Measurements from ENCODE around the gene CTXND2.
A peak's percentile ranks its signal among the peaks of the same experiment; 100 is the strongest.
"Not testable (repeated sequence)": the region's sequence is repeated elsewhere in the genome, so short reads cannot be mapped to it uniquely, and the experiment has no call there.

Gene CTXND2

DNA sequence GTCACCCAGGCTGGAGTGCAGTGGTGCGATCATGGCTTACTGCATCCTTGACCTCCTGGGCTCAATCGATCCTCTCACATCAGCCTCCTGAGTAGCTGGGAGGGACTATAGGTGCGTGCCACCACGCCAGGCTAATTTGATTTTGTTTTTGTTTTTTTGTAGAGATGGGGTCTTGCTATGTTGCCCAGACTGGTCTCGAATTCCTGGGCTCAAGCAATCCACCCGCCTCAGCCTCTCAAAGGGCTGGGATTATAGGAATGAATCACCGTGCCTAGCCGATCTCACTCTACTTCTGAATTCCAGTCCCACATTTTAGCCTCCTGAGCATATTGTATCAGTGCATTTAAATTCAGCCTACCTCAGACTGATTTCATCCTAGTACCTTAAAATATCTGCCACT lies 1.8 kb downstream of the CTXND2 start:
- DNase-seq (ENCODE audit: insufficient read length, low spot score) (no peak), FAIRE-seq (no peak)
- TF ChIP-seq SPI1 (IDR thresholded peaks at IDR 0.05; ENCODE audit: low read depth, low read length): no peak
- no peak for TF ChIP-seq TAF1 (IDR thresholded peaks at IDR 0.05; ENCODE audit: low read depth, low read length)
- TF ChIP-seq POLR2AphosphoS5 (IDR thresholded peaks at IDR 0.05; ENCODE audit: low read depth, low read length): no peak
- no peak for TF ChIP-seq POLR2A (IDR thresholded peaks at IDR 0.05; ENCODE audit: low read depth, low read length)
- no peak for TF ChIP-seq POU2F2 (IDR thresholded peaks at IDR 0.05; ENCODE audit: low read depth, low read length)
- TF ChIP-seq PAX5 (IDR thresholded peaks at IDR 0.05; ENCODE audit: insufficient read depth, low read length, severe bottlenecking): no peak

GRCh38 chr1:150890033-150890416 lies 3.1 kb downstream of the CTXND2 start:
- TF ChIP-seq POLR2A (IDR thresholded peaks at IDR 0.05; ENCODE audit: low read depth, low read length): no peak
- FAIRE-seq (peak; percentile 83), DNase-seq (ENCODE audit: insufficient read length, low spot score) (no peak)

DNA sequence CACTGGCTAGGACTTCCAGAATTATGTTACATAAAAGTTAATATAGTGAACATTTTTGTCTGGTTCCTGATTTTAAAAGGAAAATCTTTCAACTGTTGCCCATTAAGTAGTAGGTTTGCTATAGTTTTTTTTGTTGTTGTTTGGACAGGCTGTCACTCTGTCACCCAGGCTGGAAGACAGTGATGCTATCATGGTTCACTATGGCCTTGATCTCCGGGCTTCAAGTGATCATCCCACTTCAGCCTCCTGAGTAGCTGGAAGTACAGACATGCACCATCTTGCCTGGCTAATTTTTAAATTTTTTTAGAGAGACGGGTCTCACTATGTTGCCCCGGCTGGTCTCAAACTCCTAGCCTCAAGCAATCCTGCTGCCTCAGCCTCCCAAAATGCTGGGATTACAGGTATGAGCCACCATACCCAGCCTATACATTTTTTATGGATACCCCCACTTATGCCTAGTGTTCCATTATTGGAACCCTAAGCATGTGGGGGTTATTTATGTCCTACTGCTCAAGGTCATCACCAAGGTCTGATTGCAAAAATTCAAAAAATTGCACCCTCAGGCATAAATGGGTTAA lies 6.5 kb downstream of the CTXND2 start:
- FAIRE-seq: no peak
- TF ChIP-seq POLR2A (IDR thresholded peaks at IDR 0.05; ENCODE audit: low read depth, low read length) (no peak), PAX5 (IDR thresholded peaks at IDR 0.05; ENCODE audit: insufficient read depth, low read length, severe bottlenecking) (no peak), SPI1 (IDR thresholded peaks at IDR 0.05; ENCODE audit: low read depth, low read length) (no peak), TAF1 (IDR thresholded peaks at IDR 0.05; ENCODE audit: low read depth, low read length) (no peak), POU2F2 (IDR thresholded peaks at IDR 0.05; ENCODE audit: low read depth, low read length) (no peak), POLR2AphosphoS5 (IDR thresholded peaks at IDR 0.05; ENCODE audit: low read depth, low read length) (no peak)
- no peak for DNase-seq (ENCODE audit: insufficient read length, low spot score)

DNA sequence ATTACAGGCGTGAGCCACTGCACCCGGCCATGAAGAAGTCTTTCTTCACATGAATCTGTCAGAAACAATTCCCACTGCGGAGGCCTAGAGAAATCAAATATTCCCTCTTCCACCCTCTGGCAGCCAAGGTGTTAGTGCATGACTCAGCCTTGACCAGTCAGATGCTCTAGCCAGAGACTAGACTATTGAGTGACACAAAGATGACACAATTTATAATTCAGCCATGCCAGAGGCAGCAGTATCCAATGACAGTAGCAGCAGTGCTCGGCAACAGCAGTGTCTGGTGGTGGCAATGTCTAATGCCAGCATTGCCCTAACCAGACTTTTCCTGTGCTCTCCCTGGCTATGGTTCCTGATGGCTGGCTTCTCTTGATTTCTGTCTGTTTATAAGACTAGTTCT lies 8.7 kb downstream of the CTXND2 start:
- TF ChIP-seq POLR2AphosphoS5 (IDR thresholded peaks at IDR 0.05; ENCODE audit: low read depth, low read length) (no peak), PAX5 (IDR thresholded peaks at IDR 0.05; ENCODE audit: insufficient read depth, low read length, severe bottlenecking) (no peak), POU2F2 (IDR thresholded peaks at IDR 0.05; ENCODE audit: low read depth, low read length) (no peak), TAF1 (IDR thresholded peaks at IDR 0.05; ENCODE audit: low read depth, low read length) (no peak), POLR2A (IDR thresholded peaks at IDR 0.05; ENCODE audit: low read depth, low read length) (no peak), SPI1 (IDR thresholded peaks at IDR 0.05; ENCODE audit: low read depth, low read length) (no peak)
- DNase-seq (ENCODE audit: insufficient read length, low spot score) (no peak), FAIRE-seq (peak; percentile 9)

- not testable (repeated sequence) for FAIRE-seq; DNase-seq (ENCODE audit: insufficient read length, low spot score)
Measured at GRCh38 chr1:150899795-150900194, 12.9 kb downstream of the CTXND2 start.

DNA sequence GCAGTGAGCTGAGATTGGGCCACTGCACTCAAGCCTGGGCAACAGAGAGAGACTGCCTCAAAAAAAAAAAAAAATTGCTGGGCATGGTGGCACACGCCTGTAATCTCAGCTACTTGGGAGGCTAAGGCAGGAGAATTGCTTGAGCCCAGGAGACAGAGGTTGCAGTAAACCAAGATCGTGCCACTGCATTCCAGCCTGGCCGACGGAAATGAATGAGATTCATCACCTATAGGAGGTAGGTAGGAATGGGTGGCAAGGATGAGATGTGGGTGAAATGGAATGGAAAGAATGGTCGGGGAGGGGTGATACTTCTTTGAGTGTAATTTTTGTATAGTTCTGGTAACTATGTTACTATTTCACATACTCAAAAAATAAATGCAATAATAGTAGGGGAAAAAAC lies 15.4 kb downstream of the CTXND2 start:
- no peak for TF ChIP-seq PAX5 (IDR thresholded peaks at IDR 0.05; ENCODE audit: insufficient read depth, low read length, severe bottlenecking)
- TF ChIP-seq POLR2A (IDR thresholded peaks at IDR 0.05; ENCODE audit: low read depth, low read length): no peak
- no peak for TF ChIP-seq SPI1 (IDR thresholded peaks at IDR 0.05; ENCODE audit: low read depth, low read length)
- no peak for TF ChIP-seq POLR2AphosphoS5 (IDR thresholded peaks at IDR 0.05; ENCODE audit: low read depth, low read length)
- no peak for TF ChIP-seq POU2F2 (IDR thresholded peaks at IDR 0.05; ENCODE audit: low read depth, low read length)
- no peak for TF ChIP-seq TAF1 (IDR thresholded peaks at IDR 0.05; ENCODE audit: low read depth, low read length)
- FAIRE-seq (no peak), DNase-seq (ENCODE audit: insufficient read length, low spot score) (no peak)

DNA sequence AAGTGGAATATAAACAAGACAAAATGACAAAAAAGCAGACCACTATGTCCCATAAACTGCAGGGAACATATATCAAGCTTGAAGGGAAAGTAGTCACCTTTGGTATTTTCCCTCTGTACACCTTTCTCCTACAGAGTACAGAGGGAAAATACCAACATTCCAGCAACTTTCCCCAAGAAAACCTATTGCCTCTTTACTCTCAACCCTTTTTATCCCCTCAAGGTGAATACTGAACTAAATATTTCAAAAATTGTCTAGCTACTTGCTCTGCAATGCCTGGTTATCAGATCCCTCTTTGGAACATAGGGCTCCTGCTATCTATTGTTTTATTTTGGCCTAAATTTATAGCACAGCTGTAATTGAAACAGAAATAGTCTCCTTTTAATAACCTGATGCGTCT lies 15.8 kb downstream of the CTXND2 start:
- no peak for DNase-seq (ENCODE audit: insufficient read length, low spot score)
- no peak for TF ChIP-seq SPI1 (IDR thresholded peaks at IDR 0.05; ENCODE audit: low read depth, low read length)
- TF ChIP-seq POLR2AphosphoS5 (IDR thresholded peaks at IDR 0.05; ENCODE audit: low read depth, low read length): no peak
- TF ChIP-seq TAF1 (IDR thresholded peaks at IDR 0.05; ENCODE audit: low read depth, low read length): no peak
- no peak for TF ChIP-seq POU2F2 (IDR thresholded peaks at IDR 0.05; ENCODE audit: low read depth, low read length)
- TF ChIP-seq PAX5 (IDR thresholded peaks at IDR 0.05; ENCODE audit: insufficient read depth, low read length, severe bottlenecking): no peak
- no peak for TF ChIP-seq POLR2A (IDR thresholded peaks at IDR 0.05; ENCODE audit: low read depth, low read length)
- FAIRE-seq: no peak

DNA sequence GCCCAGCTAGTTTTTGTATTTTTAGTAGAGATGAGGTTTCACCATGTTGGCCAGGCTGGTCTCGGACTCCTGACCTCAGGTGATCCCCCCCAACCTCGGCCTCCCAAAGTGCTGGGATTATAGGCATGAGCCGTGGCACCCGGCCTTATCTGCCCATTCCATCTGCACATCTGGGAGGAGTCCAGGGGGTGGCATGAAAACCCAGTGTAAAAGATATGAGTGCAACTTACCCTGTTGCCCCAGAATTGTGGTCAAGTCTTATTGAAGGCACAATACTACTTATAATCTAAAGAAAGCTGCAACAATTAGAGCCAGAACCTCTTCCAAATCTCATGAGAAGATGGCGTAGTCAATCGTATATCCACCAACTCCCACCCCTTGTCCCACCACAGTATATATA lies 18.4 kb downstream of the CTXND2 start:
- DNase-seq (ENCODE audit: insufficient read length, low spot score) (no peak), FAIRE-seq (no peak)
- TF ChIP-seq POLR2AphosphoS5 (IDR thresholded peaks at IDR 0.05; ENCODE audit: low read depth, low read length) (no peak), PAX5 (IDR thresholded peaks at IDR 0.05; ENCODE audit: insufficient read depth, low read length, severe bottlenecking) (no peak), SPI1 (IDR thresholded peaks at IDR 0.05; ENCODE audit: low read depth, low read length) (no peak), POLR2A (IDR thresholded peaks at IDR 0.05; ENCODE audit: low read depth, low read length) (no peak), TAF1 (IDR thresholded peaks at IDR 0.05; ENCODE audit: low read depth, low read length) (no peak), POU2F2 (IDR thresholded peaks at IDR 0.05; ENCODE audit: low read depth, low read length) (no peak)

GRCh38 chr1:150906329-150906728 lies 19.4 kb downstream of the CTXND2 start:
- no peak for TF ChIP-seq POLR2A (IDR thresholded peaks at IDR 0.05; ENCODE audit: low read depth, low read length)
- no peak for TF ChIP-seq POU2F2 (IDR thresholded peaks at IDR 0.05; ENCODE audit: low read depth, low read length)
- no peak for TF ChIP-seq TAF1 (IDR thresholded peaks at IDR 0.05; ENCODE audit: low read depth, low read length)
- no peak for TF ChIP-seq SPI1 (IDR thresholded peaks at IDR 0.05; ENCODE audit: low read depth, low read length)
- TF ChIP-seq PAX5 (IDR thresholded peaks at IDR 0.05; ENCODE audit: insufficient read depth, low read length, severe bottlenecking): no peak
- no peak for TF ChIP-seq POLR2AphosphoS5 (IDR thresholded peaks at IDR 0.05; ENCODE audit: low read depth, low read length)
- no peak for FAIRE-seq
- no peak for DNase-seq (ENCODE audit: insufficient read length, low spot score)

GRCh38 chr1:150906813-150907212 lies 19.9 kb downstream of the CTXND2 start:
- no peak for FAIRE-seq

More at GRCh38 chr1:150906813-150907212, 19.9 kb downstream of the CTXND2 start:
- no peak for TF ChIP-seq POLR2AphosphoS5 (IDR thresholded peaks at IDR 0.05; ENCODE audit: low read depth, low read length)
- no peak for TF ChIP-seq PAX5 (IDR thresholded peaks at IDR 0.05; ENCODE audit: insufficient read depth, low read length, severe bottlenecking)
- no peak for TF ChIP-seq TAF1 (IDR thresholded peaks at IDR 0.05; ENCODE audit: low read depth, low read length)
- TF ChIP-seq SPI1 (IDR thresholded peaks at IDR 0.05; ENCODE audit: low read depth, low read length): no peak
- TF ChIP-seq POU2F2 (IDR thresholded peaks at IDR 0.05; ENCODE audit: low read depth, low read length): no peak
- no peak for TF ChIP-seq POLR2A (IDR thresholded peaks at IDR 0.05; ENCODE audit: low read depth, low read length)
- DNase-seq (ENCODE audit: insufficient read length, low spot score): no peak
